D721Med (cell line): ENCODE results near the gene EPS8L2.
"Not testable (repeated sequence)": the region's sequence is repeated elsewhere in the genome, so short reads cannot be mapped to it uniquely, and the experiment has no call there.

ENCODE experiments used
- DNase-seq: peaks from one replicate; pipeline ENCODE4 v3.0.0; 2011; ENCODE audit warnings: low spot score; ENCODE audit not compliant: insufficient read length
- FAIRE-seq: peaks from 2 replicates; lab custom pipeline; 2011; peaks lifted over from hg19 to GRCh38; lab: Jason Lieb, UNC
- TF ChIP-seq, protein P1 (sequence below): IDR thresholded peaks from 2 replicates; pipeline ENCODE4 v1.5.1; 2012; ENCODE audit warnings: mild to moderate bottlenecking, control low read depth; ENCODE audit not compliant: insufficient read depth; ENCODE audit errors: missing control alignments

Gene EPS8L2

DNA sequence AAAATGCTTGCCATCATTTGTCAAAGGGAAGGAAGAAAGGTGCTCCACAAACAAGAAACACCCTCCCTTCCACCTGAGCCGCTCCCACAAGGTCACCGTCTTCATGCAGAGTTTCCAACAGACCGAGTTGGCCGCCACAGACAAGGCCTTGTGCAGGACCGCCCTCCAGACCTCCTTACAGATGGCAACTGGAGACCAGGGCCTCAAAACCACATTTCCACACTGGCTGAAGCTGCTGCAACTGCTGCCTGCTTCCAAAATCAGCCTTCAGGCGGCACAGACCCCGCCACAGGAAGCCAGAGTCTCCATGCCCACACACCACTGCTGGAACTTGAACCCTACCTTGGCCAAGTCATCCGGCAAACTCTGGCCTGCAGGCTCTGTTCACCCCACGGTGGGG, 17.4 kb upstream of the EPS8L2 start:
- FAIRE-seq (no peak), DNase-seq (no peak)
- TF ChIP-seq, protein P1, sequence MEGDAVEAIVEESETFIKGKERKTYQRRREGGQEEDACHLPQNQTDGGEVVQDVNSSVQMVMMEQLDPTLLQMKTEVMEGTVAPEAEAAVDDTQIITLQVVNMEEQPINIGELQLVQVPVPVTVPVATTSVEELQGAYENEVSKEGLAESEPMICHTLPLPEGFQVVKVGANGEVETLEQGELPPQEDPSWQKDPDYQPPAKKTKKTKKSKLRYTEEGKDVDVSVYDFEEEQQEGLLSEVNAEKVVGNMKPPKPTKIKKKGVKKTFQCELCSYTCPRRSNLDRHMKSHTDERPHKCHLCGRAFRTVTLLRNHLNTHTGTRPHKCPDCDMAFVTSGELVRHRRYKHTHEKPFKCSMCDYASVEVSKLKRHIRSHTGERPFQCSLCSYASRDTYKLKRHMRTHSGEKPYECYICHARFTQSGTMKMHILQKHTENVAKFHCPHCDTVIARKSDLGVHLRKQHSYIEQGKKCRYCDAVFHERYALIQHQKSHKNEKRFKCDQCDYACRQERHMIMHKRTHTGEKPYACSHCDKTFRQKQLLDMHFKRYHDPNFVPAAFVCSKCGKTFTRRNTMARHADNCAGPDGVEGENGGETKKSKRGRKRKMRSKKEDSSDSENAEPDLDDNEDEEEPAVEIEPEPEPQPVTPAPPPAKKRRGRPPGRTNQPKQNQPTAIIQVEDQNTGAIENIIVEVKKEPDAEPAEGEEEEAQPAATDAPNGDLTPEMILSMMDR = no peak

DNA sequence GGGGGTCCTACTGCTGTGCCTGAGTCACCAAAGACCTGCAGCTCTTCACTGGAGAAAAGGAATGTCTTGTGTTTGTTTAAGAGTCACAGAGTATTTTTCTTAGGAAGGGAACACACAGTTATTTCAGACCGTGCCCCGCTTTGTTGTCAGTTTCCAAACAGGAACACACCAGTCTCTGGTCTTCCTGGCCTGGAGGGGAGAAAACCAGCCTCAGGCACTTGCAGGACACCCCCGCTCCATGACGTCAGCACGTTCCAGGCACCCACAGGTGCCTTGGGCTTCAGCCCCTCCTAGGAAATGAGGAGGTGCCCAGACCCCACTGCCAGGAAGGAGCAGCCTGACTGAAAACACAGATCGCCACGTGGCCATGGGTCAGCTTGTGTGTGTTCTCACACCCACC, 16.4 kb upstream of the EPS8L2 start:
- FAIRE-seq = no peak
- DNase-seq = no peak
- TF ChIP-seq, protein P1 = no peak

DNA sequence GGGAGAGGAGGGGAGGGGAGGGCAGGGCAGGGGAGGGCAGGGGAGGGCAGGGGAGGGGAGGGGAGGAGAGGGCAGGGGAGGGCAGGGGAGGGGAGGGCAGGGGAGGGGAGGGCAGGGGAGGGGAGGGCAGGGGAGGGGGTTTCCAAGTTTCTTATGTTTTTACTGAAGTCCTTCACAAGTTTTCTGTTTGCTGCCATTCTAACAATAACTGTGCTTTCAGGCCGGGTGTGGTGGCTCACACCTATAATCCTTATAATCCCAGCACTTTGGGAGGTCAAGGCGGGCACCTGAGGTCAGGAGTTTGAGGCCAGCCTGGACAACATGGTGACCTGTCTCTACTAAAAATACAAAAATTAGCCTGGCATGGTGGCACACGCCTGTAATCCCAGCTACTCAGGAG, 15.8 kb upstream of the EPS8L2 start:
- DNase-seq, FAIRE-seq: not testable (repeated sequence)

DNA sequence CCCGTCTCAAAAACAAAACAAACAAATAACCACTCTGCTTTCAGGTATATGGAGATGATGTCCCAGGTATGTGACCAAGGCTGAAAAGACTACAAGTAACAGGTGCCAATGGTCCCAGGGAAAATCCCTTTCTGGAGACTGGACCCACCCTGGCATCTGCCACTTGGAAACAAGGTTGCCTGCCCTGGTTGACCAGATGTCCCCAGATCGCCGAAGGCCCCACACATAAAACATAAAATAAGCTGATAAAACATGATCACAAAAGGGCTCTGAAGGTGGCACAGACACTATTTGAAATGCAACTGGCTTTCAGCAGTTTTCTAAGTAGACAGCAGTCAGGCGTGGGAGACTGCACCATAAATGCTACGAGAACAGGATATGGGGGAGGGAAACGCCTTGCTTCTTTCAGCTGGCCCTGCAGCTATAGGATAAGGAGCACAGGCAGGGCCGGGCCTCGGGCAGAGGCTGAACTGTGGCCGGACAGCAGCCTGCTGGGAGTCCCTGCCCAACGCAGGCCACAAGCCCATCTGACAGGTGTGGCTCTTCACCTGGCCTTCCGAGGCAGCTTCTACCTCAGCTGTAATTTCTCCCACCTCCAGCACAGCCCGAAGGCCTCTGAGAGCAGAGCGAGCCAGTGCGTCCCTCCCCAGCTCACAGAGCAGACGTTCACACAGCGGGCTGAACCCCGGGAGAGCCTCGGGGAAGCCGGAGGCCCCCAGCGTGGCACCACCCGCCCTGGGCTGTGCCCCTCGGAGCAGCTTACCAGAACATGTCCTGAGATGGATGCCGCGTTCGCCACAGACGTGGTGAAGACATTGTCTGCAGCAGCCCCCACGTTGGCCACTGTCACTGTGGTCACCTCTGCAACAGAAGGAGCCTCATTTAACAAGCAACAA, 15.0 kb upstream of the EPS8L2 start:
- no peak for FAIRE-seq
- TF ChIP-seq, protein P1 = no peak
- no peak for DNase-seq

DNA sequence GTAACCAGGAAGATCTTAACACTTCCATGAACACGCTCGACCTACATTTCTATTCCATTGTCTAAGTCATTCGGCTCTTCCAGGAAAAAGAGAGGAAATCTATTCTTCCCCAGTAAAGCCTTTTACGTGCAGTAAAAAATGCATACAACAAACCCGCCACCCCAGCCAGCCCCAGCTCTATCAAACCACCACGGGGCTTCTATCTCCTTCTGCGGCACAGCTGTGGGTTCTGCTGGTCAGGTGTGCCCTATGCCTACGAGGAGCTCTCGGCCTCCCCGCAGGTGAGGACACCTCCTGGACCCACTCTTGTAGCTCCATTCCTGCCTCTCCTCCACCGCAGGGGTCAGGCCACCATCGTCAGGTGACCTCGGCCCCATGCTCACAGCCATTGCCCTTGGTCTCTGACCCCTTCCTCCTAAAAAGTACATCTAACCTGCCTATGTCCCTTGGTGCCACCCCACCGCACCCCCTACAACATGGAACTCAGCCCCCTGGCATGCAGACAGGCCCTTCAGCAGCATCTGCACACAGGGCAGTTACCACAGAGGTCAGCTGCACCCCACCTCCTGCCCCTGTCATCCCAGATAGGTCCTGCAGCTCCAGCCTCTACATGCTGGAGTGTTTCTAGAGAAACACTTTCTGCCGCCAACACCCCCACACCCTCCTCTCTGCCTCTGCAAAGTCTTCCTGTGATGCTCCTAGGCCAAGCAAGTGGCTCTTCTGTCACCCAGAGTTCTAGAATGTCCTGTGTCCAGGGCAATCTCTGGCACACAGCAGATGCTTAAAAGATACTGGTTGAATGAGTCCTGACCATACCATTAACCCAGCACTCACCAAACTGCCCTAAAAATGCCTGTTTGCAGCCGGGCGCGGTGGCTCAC, 14.1 kb upstream of the EPS8L2 start:
- FAIRE-seq (no peak), DNase-seq (no peak)

DNA sequence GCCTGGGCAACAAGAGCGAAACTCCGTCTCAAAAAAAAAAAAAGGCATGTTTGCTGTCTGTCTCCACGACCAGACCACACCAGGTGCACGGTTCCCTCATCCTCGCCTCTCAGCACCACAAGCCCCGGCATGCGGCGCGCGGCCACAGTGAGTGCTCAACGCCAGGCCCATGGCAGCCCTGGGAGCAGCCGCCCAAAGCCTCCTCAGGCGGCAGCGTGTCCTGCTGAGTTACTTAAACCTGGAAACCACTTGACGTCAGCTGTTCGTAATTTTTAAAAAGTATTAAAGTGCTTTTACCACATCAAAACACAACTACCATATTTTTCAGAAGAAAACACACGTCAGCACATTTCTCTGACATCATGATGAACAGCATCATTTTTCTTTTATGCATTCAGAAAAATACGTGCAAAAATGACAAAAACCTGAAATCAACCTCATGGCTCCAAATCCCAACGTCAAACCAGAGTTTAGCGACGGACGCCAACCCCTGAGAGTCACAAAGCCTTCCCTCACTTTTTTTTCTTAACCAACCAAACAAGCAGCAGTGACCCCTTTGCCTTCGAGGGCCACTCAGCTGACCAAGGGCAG, 13.1 kb upstream of the EPS8L2 start:
- no peak for DNase-seq
- TF ChIP-seq, protein P1 = no peak
- FAIRE-seq = no peak

More for the DNA sequence above, 14.1 kb upstream of the EPS8L2 start:
- TF ChIP-seq, protein P1 = no peak

DNA sequence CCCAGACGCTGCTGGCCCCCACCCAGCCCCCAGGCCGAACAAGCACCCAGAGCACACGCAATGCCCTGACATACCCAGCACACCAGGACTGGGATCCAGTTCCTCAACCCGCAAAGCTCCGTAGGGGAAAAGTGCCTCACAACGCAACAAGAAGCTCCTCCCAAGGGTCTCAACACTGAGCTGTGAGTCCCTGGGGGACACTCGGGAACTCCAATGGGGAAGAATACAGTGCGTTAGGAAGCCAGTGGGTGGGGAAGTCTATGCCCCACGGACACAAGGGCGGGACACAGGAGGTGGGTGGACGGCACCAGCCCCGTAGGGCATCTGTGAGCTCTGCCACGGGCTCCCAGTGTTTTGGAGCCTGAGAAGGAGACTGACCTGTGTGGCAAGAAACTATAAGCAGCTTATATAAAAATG, 12.6 kb upstream of the EPS8L2 start:
- TF ChIP-seq, protein P1 = no peak
- no peak for FAIRE-seq
- DNase-seq = no peak
